Measurements from ENCODE around the gene DOCK8.
"Not testable (repeated sequence)": the region's sequence is repeated elsewhere in the genome, so short reads cannot be mapped to it uniquely, and the experiment has no call there.

The DOCK8 gene

GRCh38 chr9:214648-215493 lies at the start of gene DOCK8:
Gene DOCK8, plus strand, starts transcription at chr9:214865. Its CDS starts 112 bp downstream, at chr9:214977.
- peak; percentile 42 for DNase-seq

GRCh38 chr9:169757-170156 lies 44.9 kb upstream of the DOCK8 start:
- DNase-seq, result not testable (repeated sequence)

DNA sequence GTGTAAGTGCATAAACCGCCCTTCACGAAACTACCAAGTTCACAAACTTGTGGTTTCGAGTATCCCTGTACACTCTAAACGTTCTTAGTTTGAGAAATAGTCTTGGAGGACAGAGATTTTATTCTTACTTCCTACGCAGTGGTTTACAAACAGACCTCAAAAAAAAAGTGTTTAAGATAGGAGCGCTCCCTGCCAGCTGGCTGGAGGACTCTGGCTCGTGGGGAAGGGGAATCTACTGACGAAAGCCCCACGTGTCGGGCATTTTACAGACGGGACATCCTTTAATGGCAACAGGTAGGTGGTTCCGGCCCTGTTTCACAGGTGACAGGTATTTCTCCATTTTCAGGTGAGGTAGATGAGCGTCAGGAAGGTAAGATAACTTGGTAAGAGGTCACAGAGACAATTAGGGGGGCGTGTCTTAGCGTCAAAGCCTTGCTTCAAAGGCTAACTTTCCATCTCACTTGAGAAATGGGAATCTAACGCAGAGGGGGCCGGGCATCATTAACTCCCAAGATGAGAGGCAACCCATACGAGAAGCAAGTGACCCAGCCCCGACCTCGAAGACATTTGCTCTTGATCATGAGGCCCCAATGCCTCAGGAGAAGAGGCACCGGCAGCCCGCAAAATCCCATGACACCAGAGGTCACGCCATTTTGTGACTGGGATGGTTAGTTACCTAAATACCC lies 36.4 kb upstream of the DOCK8 start:
- DNase-seq, result not testable (repeated sequence)

- peak; percentile 30 for DNase-seq
Observed at GRCh38 chr9:178970-179383, 35.7 kb upstream of the DOCK8 start, which contains the start of gene ZNG1A. Gene ZNG1A, minus strand, starts transcription at chr9:179056. Its CDS starts 87 bp downstream, at chr9:178969.

DNA sequence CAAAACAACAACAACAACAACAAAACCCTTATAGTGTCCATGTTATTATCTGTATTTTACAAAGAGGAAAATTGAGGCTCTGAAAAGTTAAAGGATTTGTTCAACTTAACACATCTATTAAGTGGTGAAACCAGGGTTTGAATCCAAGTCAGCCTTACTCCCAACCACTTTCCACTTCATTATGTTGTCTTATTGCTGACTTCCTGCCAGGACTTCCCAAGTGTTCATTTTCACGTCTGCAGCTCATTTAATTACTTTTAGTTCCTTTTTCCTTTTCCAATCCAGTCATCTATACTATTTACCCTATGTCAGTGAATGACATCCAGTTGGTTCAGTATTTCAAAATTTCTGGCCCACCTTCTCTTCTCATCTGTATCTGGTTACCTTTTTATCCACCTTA lies 15.1 kb upstream of the DOCK8 start:
- not testable (repeated sequence) for DNase-seq

GRCh38 chr9:206481-206880 lies 8.2 kb upstream of the DOCK8 start:
- no peak for DNase-seq

DNA sequence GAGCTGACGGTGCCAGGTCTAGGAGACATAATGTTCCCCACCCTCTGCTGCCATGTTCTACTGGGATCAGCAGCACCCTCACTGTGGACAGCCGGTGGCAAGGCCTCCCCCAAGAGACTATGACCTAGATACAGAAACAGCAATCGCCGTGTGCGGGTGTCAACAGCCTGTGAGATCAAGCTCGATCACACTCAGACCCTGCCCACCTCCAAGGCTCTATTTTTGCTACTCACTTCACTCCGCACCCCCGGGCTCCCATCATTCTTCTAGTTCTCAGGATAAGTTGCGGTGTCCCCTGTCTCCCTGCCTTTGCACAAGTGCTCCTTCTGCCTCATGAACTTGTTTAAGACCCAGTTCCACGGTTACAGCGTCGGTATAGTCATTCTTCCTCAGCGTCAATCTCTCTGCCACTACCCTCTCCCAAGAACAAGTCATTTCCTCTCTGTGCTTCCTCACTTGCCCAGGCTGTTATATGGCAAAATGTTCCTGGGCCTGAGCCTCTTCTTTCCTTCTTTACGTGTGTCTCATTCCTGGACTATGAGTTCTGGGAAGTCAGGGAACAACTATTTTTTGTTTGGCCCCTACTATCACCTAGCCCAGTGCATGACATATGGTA lies 5.4 kb upstream of the DOCK8 start:
- no peak for DNase-seq

- DNase-seq, result no peak
Observed at GRCh38 chr9:211036-211435, 3.6 kb upstream of the DOCK8 start.

DNA sequence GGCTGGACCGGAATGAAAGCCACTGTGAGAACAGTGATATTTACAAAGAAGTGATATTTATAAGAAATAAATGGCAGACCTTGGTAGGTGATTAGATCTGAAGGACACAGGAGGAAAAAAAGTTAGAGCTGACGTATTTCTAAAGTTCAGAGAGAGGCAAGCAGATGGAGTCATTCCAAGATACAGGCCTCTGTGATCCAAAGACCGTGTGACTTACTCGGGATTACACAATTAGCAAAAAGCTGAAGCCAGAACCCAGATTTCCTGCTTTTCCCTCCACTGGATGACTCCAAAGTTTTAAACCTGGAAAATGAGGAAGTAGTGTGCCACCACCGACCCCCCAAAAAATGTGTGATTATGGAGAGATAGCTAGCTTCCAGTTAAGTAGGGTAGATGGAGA lies 3.1 kb upstream of the DOCK8 start:
- no peak for DNase-seq

GRCh38 chr9:212297-212696 lies 2.4 kb upstream of the DOCK8 start:
- no peak for DNase-seq

DNA sequence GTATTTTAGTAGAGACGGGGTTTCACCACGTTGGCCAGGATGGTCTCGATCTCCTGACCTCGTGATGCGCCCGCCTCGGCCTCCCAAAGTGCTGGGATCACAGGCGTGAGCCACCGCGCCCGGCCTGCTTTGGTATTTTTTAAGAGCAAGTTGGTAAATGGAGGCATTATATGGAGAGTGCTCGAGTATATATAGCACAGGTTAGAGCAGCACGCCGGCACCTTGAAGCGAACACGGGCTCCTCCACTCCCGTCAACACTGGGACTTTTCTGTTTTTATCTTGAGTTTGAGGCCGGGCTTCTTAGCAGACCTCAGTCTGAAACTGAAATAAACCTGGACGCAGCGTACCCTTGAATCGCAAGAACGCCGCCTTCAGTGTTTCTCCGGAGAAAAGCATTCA lies 764 bp upstream of the DOCK8 start:
- not testable (repeated sequence) for DNase-seq

GRCh38 chr9:214351-214647 lies 366 bp upstream of the DOCK8 start:
- DNase-seq, result no peak

DNA sequence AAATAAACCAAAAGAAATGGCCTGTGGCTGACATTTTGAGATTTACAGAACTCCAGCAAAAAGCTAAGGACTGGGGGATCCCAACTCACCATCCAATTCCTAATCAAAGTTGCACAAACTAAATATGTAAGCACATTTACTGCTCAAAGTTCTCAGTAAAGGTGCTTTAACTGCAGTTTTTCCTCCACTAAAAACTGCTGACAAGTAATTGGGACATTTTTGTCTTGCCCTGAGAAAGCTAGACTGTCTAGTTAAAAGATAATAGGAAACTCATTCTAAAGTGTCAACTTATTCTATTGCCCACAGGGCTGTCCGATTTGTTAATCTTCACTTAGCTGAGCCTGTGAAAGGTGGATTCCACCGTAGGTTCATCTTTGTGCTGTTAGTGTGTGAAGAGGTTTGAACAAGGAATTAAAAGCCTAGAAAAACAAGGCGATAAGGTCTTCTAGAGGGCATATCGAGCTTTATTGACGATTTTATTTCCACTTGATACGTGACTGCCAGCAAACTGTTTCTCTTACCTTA lies 1.0 kb downstream of the DOCK8 start:
- DNase-seq, result no peak

- DNase-seq, result no peak
Observed at GRCh38 chr9:216866-217265, 2.2 kb downstream of the DOCK8 start.

- no peak for DNase-seq
Observed at GRCh38 chr9:217950-218349, 3.3 kb downstream of the DOCK8 start.

DNA sequence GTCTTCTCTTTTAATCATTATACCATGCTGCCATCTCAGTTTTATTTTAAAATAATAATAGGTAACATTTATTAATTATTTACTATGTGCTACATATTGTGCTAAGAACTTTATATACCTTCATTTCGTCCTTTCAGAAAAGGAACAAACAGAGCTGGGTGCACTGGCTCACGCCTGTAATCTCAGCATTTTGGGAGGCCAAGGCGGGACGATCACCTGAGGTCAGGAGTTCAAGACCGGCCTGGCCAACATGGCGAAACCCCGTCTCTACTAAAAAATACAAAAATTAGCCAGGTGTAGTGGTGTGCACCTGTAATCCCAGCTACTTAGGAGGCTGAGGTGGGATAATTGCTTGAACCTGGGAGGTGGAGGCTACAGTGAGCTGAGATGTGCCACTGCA lies 4.4 kb downstream of the DOCK8 start:
- DNase-seq, result not testable (repeated sequence)

DNA sequence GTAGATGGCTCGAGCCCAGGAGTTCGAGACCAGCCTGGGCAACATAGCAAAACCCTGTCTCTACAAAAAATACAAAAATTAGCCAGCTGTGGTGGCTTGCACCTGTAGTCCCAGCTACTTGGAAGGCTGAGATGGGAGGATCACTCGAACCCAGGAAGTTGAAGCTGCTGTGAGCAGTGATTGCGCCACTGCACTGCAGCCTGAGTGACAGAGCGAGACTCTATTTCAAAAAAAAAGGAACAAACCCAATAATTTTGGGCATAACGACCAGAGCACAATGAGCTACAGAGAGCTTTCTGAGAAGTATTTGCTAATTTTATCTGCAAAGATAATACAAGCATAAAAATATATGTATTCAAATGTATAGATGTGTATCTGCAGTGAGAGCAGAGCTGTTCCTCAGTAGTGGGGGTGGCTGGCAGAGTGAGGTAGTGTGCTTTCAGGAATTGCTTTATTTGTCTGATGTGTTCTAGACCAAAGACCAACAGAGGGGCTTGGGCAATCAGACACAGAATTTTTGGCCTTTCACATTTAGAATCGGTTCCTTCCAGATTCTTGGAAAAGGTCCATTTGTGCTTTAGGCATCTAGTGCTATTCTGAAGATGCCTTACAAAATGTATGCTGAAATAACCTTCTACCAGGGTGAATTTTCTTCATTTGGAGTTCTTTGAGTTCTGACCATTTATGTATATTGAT lies 5.2 kb downstream of the DOCK8 start:
- DNase-seq, result no peak

GRCh38 chr9:221989-222776 lies 7.5 kb downstream of the DOCK8 start:
- DNase-seq, result no peak

DNA sequence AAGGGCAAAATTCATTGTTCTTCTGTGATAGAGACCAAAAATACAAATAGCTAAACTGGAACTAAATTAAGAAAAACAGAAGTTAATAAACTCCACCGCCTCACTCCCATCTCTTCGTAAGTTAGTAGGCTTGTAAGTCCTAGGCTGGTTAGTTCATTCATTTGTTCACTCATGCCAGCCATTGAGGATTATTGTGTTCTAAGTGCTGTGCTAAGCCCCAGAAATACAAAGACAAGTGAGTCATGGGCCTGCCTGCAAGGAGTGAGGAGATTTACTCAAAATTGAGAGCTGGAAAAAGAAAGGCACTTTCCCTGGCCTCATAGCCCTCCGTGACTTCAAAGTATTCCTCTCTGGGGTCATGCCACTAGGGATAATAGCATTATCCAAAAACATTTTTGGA lies 8.5 kb downstream of the DOCK8 start:
- no peak for DNase-seq

- DNase-seq, result no peak
Observed at GRCh38 chr9:224026-224425, 9.4 kb downstream of the DOCK8 start.

DNA sequence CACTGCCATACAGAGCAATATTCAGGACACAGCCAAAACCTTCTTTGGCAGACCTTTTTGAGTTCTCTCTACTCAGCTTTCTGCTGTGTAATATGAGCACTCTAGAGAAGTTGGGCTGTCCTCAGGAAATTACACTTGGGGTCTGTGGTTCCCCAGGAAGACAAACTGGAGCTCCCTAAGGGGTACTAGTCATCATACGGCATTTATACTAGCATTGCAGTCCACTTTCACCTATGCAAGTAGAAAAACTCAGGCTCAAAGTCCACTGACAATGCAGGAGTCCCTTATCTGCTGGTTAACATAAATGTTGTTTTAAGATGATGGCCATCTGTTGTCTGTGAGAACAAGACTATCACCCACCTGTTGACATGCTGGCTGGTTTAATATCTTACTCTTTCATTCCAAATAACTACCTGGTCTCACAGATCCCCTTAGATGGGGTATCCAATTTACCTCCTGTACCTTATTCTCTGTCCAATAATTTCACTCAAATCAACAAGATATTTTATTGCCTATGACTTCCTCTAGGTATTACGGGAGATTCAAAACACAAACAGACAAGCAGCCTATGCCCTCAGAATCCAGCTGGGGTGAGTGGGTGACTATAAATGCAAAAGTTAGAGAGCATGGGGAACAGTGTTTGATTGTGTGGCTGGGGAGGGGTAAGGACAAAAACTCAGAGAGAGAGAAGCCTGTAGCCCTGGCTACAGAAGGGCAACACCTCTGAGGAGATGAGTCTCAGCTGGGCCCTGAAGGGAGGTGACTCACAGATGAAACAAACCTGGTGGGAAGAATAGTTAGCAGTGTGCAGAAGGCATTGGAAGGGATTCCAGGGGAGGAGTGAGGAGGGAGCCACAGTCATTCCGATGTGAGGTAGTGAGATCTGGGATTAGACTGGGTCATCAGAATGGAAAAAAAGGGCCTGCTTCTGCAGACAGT lies 10.2 kb downstream of the DOCK8 start:
- DNase-seq, result no peak
